Measurements from ENCODE around the gene PARP14.

Gene PARP14

DNA sequence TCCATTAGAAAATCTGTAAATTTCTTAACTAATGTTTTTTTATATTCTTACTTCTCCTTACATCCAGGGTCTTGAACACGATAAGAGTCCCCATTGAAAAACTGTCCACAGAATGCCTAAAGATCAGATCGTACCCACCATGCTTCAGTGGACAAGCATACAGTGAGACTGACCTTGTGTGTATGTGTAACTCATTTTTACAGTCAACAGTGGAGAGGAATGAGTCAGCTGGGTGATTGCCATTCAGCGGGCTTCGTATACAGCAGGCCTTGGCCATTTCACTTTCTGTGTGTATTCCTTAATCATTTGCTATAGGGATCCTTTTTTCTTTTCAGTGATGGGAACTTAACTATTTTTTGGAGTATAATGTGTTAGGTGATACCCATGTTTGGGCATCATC lies 10.6 kb downstream of the PARP14 start:
- H3K4me2 ChIP-seq (ENCODE audit: low read length), result no peak overlapping the region
- no peak overlapping the region for H3K4me3 ChIP-seq (ENCODE audit: low read length)
- no peaks in the 10 kb centered on the region for H3K27me3 ChIP-seq (ENCODE audit: low read depth, low read length)
- TF ChIP-seq EZH2phosphoT487 (IDR thresholded peaks at IDR 0.05; ENCODE audit: low read depth), result no peak
- TF ChIP-seq, protein P1, sequence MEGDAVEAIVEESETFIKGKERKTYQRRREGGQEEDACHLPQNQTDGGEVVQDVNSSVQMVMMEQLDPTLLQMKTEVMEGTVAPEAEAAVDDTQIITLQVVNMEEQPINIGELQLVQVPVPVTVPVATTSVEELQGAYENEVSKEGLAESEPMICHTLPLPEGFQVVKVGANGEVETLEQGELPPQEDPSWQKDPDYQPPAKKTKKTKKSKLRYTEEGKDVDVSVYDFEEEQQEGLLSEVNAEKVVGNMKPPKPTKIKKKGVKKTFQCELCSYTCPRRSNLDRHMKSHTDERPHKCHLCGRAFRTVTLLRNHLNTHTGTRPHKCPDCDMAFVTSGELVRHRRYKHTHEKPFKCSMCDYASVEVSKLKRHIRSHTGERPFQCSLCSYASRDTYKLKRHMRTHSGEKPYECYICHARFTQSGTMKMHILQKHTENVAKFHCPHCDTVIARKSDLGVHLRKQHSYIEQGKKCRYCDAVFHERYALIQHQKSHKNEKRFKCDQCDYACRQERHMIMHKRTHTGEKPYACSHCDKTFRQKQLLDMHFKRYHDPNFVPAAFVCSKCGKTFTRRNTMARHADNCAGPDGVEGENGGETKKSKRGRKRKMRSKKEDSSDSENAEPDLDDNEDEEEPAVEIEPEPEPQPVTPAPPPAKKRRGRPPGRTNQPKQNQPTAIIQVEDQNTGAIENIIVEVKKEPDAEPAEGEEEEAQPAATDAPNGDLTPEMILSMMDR (IDR thresholded peaks at IDR 0.05; ENCODE audit: low read depth, low read length), result no peak
- no peaks in the 10 kb centered on the region for H4K20me1 ChIP-seq (ENCODE audit: insufficient read depth, low read length)
- no peak overlapping the region for H3K27ac ChIP-seq (ENCODE audit: low read length)
- peaks cover 2% of the 10 kb centered on the region; the same call in 1 of the 2 replicates for H3K9me3 ChIP-seq (ENCODE audit: insufficient read depth, low read length)
- no peak overlapping the region for H3K9ac ChIP-seq (ENCODE audit: low read length)
- no peak overlapping the region for H2AFZ ChIP-seq (ENCODE audit: low read depth, low read length)
- peaks cover 9% of the 10 kb centered on the region; the same call in 1 of the 2 replicates for H3K79me2 ChIP-seq (ENCODE audit: low read length)
- H3K36me3 ChIP-seq (replicated peaks; ENCODE audit: low read depth, low read length), result peaks cover 88% of the 10 kb centered on the region
- H3K4me1 ChIP-seq (ENCODE audit: low read length), result peaks cover 32% of the 10 kb centered on the region

DNA sequence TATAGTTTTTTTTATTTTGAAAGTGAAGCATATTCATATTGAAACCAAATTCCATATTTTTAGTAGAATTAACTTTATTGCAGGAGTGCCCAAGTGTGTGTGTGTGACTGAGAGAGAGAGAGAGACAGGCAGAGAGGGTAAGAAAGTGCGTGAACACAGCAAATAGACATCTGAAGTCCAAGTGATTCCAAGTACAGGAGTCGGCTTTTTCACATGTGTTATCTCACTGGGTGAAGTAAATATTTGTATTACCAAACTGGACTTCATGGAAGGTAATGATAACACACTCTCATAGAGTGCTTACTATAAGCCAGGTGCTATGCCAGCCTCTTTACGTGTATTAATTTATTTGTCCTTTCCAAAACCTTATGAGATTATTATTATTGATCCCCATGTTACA lies 12.0 kb downstream of the PARP14 start:
- Histone ChIP-seq H3K4me2 (ENCODE audit: low read length) (no peak overlapping the region), H3K9ac (ENCODE audit: low read length) (no peak overlapping the region), H3K79me2 (ENCODE audit: low read length) (peaks cover 17% of the 10 kb centered on the region; the same call in 1 of the 2 replicates), H3K27ac (ENCODE audit: low read length) (no peak overlapping the region), H2AFZ (ENCODE audit: low read depth, low read length) (no peak overlapping the region), H3K4me3 (ENCODE audit: low read length) (no peak overlapping the region), H3K27me3 (ENCODE audit: low read depth, low read length) (no peaks in the 10 kb centered on the region), H3K36me3 (replicated peaks; ENCODE audit: low read depth, low read length) (peaks cover 90% of the 10 kb centered on the region), H3K9me3 (ENCODE audit: insufficient read depth, low read length) (peaks cover 5% of the 10 kb centered on the region; the same call in 1 of the 2 replicates), H4K20me1 (ENCODE audit: insufficient read depth, low read length) (no peaks in the 10 kb centered on the region), H3K4me1 (ENCODE audit: low read length) (peaks cover 47% of the 10 kb centered on the region)
- TF ChIP-seq, protein P1 (IDR thresholded peaks at IDR 0.05; ENCODE audit: low read depth, low read length), result no peak
- no peak for TF ChIP-seq EZH2phosphoT487 (IDR thresholded peaks at IDR 0.05; ENCODE audit: low read depth)

DNA sequence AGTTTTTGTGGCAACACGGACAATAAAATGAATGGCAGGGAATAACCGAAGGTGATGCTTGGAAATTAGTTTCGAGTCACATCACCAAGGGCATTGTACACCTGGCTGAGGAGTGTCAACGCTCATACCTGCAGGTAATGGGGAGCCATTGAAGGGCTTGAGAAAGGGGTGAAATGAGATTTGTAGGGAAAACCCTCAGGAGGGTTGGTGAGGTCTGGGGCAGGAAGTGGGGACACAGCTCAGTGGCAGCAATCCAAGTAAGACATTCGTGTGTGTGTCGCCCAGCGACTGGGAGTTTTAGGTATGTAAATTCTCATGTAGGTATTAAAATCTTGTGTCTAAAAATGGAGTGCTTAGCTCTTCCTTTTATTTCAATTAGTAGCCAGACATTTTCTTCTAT lies 14.3 kb downstream of the PARP14 start:
- no peaks in the 10 kb centered on the region for H4K20me1 ChIP-seq (ENCODE audit: insufficient read depth, low read length)
- H3K27me3 ChIP-seq (ENCODE audit: low read depth, low read length), result no peaks in the 10 kb centered on the region
- peaks cover 5% of the 10 kb centered on the region; the same call in 1 of the 2 replicates for H3K9me3 ChIP-seq (ENCODE audit: insufficient read depth, low read length)
- peaks cover 88% of the 10 kb centered on the region for H3K36me3 ChIP-seq (replicated peaks; ENCODE audit: low read depth, low read length)
- peak overlapping the region; percentile 53 for H3K4me2 ChIP-seq (ENCODE audit: low read length)
- H3K4me1 ChIP-seq (ENCODE audit: low read length), result peaks cover 64% of the 10 kb centered on the region
- peak overlapping the region; percentile 43 for H3K27ac ChIP-seq (ENCODE audit: low read length)
- H3K4me3 ChIP-seq (ENCODE audit: low read length), result no peak overlapping the region
- peaks cover 22% of the 10 kb centered on the region for H3K79me2 ChIP-seq (ENCODE audit: low read length)
- H2AFZ ChIP-seq (ENCODE audit: low read depth, low read length), result no peak overlapping the region
- TF ChIP-seq, protein P1 (IDR thresholded peaks at IDR 0.05; ENCODE audit: low read depth, low read length), result no peak
- no peak for TF ChIP-seq EZH2phosphoT487 (IDR thresholded peaks at IDR 0.05; ENCODE audit: low read depth)
- H3K9ac ChIP-seq (ENCODE audit: low read length), result no peak overlapping the region

DNA sequence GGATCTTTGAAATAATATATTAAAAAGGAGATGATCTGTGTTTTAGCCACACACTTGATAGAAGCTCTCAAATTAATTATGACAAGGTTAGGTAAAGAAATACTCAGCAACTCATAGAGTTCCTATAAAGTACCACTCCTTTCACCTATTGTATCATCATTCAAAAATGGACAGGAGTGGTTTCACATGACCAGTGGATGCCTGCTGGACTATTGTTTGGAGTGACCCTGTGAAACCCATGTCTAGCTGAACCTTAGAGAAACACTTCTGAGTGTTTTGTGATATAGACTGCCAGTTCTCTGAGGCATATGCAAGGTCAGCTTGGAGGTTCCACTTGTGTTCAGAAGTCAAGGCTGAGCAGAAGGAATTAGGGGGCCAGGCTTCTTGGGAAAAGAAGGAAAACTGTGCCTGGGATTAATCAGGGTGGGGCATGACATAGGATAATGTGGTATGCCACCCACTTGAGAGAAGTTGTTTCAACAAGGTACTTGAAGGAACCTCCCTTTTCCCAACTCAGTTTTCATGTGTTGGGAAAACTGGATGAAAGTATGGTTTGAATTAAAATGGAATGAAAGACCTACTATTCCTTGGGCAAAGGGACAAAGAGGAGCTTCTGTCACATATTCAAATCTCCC lies 15.4 kb downstream of the PARP14 start:
- H3K27me3 ChIP-seq (ENCODE audit: low read depth, low read length), result no peaks in the 10 kb centered on the region
- no peaks in the 10 kb centered on the region for H4K20me1 ChIP-seq (ENCODE audit: insufficient read depth, low read length)
- TF ChIP-seq, protein P1 (IDR thresholded peaks at IDR 0.05; ENCODE audit: low read depth, low read length), result no peak
- TF ChIP-seq EZH2phosphoT487 (IDR thresholded peaks at IDR 0.05; ENCODE audit: low read depth), result no peak
- no peak overlapping the region; the same call in 1 of the 2 replicates for H3K4me2 ChIP-seq (ENCODE audit: low read length)
- H3K4me1 ChIP-seq (ENCODE audit: low read length), result peaks cover 61% of the 10 kb centered on the region
- H3K9ac ChIP-seq (ENCODE audit: low read length), result no peak overlapping the region
- no peak overlapping the region for H2AFZ ChIP-seq (ENCODE audit: low read depth, low read length)
- peaks cover 90% of the 10 kb centered on the region for H3K36me3 ChIP-seq (replicated peaks; ENCODE audit: low read depth, low read length)
- H3K79me2 ChIP-seq (ENCODE audit: low read length), result peaks cover 27% of the 10 kb centered on the region
- H3K9me3 ChIP-seq (ENCODE audit: insufficient read depth, low read length), result peaks cover 5% of the 10 kb centered on the region; the same call in 1 of the 2 replicates
- H3K27ac ChIP-seq (ENCODE audit: low read length), result no peak overlapping the region
- no peak overlapping the region for H3K4me3 ChIP-seq (ENCODE audit: low read length)

Measured in OCI-LY3 (cell line).